ENCODE data around the gene PACS1.

The PACS1 gene

DNA sequence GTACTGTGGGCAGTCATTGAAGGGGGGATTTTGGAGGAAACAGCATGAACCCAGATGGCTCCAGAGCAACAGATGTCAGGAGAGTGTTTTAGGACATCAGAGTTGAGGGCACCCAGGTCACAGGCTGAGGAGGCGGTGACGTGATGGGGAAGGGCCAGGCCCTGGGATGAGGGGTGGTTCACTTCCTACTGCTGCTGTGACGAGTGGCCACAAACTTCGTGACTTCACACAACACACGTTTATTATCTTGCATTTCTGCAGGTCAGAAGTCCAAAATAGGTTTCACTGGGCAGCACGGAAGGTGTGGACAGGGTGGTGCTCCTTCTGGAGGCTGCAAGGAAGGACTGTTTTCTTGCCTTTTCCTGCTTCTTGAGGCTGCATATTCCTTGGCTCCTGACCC is 120.7 kb downstream of the PACS1 start:
- FAIRE-seq = no peak

DNA sequence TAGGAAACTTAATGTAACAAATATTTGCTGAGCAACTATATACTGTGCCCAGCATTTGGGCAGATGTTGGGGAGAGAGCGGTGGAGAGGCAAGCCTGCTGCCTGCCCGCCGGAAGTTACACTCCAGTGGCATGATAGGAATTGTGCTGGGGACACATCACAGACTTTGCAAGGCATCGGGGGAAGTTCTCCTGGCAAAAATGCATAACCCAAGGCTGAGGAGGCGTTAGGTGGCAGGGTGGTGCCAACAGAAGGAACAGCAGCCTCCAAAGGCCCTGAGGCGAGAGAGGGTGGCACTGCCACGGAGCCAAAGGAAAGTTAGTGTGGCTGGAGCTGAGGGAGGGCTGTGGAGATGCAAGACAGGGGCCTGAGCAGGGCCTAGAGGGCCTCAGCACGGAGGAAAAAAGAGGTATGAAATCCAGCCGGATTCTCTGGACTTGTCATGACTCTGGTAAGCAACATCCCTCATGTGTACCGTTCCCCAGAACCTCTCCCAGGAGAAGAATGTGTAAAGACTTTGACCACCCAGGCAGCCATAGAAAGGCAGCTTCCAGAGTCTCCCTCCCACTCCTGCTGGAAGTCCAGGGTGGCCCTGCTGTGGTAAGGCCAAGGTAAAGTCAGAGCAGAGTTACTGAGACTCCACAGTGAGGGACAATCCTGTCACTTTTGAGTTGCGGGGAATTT is 122.2 kb downstream of the PACS1 start:
- no peak for FAIRE-seq

DNA sequence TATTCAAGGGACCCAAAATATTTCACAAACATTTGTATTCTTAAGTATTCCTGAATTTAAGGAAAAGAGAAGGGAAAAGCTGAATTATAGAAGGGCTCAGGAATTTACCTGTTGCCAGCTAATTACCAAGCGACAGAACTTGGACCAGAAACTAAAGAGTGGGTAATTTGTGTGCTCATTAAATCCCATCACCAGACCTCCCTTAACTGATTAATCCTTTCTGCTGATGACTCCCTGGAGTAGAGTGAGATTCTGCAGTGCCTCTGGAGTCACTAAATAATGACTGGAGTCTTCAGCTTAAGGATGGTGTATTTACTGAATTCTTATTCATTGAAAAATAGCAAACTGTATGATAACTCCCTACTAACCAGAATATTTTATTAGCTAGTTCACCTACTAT is 124.3 kb downstream of the PACS1 start:
- FAIRE-seq = no peak

DNA sequence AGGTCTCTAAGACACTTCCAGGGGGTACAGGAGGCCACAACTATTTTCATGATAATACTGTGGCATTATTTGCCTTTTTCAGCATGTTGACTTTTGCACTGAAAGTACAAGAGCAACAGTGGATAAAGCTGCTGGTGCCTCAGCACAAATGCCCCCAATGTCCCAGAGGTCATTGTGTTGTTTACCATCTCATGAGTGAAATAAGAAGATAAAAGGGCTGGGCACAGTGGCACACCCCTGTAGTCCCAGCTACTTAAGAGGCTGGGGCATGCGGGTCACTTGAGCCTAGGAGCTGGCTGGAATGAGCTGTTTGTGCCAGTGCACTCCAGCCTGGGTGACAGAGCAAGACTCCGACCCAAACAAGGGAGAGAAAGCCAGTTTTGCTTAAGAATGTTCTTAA is 125.8 kb downstream of the PACS1 start:
- FAIRE-seq = no peak

DNA sequence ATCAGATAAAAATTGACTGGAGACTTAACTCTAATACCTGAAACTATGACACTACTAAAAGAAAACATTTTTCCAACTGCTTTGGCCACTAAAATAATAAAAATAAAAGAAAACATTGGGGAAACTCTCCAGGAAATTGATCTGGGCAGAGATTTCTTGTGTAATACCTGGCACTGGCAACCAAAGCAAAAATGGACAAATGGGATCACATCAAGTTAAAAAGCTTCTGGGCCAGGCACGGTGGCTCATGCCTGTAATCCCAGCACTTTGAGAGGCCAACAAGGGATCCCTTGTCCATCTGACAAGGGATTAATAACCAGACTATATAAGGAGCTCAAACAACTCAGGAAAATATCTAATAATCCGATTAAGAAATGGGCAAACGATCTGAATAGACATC is 133.8 kb downstream of the PACS1 start:
- no peak for FAIRE-seq

DNA sequence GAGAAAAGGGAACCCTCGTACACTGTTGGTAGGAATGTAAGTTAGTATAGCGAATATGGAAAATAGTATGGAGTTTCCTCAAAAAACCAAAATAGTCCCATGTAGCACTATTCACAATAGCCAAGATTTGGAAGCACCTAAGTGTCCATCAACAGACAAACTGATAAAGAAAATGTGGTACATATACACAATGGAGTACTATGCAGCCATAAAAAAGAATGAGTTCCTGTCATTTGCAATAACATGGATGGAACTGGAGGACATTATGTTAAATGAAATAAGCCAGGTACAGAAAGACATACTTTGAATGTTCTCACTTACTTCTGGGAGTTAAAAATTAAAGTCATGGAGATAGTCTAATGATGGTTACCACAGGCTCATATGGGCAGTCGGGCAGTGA is 134.3 kb downstream of the PACS1 start:
- FAIRE-seq = no peak

DNA sequence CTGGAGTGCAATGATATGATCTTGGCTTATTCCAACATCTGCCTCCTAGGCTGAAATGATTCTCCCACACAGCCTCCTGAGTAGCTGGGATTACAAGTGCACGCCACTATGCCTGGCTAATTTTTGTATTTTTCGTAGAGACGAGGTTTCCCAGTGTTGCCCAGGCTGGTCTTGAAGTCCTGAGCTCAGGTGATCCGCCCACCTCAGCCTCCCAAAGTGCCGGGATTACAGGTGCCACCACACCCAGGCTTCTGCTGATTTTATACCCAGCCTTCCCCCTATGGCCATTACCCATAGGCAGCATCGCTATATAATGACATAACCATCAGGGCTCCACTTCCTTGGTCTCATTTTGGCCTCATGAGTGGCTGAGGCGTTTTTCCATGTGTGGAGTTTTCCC is 137.7 kb downstream of the PACS1 start:
- FAIRE-seq = no peak

DNA sequence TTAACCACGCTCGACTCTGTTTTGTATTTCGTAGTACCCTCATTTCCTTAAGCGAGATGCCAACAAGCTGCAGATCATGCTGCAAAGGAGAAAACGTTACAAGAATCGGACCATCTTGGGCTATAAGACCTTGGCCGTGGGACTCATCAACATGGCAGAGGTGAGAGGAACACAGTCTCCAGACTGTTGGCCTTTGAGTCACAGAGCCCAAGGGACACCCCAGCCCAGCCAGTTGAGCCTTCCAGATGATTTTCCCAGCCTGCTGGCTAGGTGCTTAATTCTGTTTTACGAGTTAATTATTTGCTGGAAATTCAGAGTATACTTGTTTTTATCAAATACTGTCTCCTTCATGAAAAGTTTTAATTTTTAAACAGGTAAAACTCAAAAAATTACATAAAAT is 141.0 kb downstream of the PACS1 start:
- FAIRE-seq = no peak

DNA sequence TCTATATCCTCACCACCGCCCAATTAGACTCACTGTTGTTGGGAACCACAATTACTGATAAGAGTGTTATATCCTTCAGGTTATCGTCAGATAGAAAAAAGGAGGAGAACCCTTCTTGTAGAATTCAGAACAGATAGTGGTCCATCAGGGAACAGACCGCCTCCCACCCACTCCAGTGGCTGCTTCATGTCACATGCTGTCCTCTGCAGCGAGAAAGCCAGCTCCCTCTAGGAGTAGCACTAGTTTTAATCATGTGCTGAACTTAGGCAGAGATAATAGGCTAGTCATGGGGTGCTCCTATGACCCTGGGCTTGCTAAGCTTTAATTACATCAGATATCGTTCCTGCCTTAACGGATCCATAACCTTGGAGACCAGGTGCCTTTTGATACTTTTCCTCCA is 146.8 kb downstream of the PACS1 start:
- no peak for FAIRE-seq

DNA sequence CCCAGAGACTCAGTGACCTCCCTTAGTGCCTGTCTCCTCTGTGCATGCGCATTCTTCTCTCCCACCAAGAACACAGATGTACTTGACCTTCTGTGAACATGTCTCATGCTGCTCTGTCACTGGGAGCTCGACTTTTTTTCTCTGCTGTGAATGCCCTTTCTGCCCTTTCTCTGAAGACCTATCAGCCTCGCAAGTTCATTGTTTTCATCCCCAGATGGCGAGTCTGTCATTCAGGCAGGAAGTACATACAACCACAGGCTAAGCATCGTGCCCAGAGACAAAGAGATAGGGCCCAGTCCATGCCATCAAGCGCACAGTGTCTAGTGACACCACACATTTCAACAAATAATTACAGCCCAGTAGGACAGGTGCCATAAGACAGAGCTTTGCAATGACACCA is 148.0 kb downstream of the PACS1 start:
- no peak for FAIRE-seq

DNA sequence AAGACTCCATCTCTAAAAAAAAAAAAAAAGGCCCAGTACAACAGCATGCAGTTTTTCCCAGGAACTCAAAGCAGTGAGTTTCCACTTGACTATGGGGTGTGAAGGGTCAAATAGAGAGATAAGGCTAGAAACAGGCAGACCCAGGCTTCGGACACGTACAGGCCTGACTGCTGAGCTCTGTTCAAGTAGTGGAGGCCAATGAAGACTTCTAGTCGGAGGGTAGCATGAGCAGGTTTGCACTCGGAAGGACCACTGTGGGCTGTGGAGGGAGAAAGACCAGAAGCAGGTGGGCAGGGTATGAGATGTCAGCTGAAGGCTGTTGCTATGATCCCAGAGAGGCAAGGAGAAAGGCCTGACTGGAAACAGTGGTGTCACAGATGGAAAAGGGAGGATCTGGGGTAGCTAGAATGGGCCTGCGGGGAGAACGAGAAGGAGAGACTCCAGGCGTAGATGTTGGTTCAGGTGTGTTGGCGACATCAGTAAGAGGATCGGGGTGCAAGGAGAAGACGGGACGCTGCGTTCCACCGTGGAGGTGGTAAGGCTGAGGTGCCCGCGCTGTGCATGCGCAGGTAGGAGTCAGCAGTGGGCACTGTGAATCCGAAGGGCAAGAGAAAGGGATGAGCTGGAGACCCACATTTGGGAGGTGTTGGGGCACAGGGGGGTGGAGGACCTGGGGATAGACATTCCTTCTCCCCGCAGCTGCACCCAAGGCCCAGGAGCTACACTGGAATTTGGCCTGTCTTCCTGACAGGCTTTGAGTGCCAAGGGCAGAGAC is 149.0 kb downstream of the PACS1 start:
- FAIRE-seq = no peak

DNA sequence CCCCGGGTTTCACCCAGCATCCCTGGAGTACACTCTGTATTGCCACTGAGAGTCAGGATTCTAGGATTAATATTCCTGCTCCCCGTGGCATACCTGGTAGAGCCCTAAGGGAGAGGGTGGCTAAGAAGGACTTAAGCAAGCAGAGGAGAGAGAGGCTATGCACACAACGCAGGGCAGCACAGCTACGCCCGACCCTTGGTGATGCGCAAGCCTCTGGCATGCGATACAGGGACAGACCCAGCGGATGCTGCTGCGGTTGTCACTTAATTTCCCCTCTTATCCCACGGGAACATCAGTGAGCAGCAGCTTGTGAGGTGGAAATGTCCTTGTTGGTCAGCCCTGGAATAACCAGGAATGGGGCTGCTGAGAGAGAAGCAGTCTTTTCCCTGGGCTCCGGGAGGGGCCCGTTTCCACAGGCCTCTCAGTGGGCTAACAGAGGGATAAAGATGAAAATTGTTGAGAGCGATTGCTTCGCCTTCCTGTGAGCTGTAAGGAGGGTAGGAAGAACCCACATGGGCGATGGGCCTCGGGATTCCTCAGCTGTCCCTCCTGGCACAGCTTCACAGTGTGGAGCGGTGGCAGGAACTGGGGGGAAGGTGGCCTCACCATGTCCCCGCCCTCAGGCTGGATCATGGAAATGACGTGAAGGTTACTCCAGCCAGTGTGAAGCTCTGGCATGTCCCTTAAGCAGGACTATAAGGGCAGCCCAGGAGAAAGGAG is 149.9 kb downstream of the PACS1 start:
- FAIRE-seq = no peak

DNA sequence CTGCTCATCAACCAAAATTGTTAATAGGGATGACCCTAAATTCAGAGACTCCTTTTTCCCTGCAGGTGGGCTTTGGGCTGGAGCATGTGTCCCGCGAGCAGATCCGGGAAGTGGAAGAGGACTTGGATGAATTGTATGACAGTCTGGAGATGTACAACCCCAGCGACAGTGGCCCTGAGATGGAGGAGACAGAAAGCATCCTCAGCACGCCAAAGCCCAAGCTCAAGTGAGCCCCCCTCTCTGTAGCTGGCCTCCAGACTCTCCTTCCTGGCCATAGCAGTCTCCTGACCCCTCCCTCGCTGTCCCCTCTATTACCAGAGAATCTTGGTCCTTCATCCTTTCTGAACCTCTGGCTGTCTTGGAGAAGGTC is 150.5 kb downstream of the PACS1 start:
- no peak for FAIRE-seq

DNA sequence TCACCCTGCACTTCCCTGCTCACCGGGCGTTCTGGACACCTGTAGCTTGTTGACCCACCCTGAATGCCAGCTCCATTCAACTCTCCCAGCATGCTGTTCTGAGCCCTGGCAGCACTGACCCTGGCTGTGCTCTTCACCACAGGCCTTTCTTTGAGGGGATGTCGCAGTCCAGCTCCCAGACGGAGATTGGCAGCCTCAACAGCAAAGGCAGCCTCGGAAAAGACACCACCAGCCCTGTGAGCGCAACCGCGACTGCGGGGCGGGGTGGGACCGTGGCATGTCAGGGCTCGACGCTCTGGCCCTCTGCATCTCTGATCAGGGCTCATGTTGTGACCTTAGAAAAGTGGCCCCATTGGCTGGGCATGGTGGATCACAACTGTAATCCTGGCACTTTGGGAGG is 150.9 kb downstream of the PACS1 start:
- FAIRE-seq = no peak

DNA sequence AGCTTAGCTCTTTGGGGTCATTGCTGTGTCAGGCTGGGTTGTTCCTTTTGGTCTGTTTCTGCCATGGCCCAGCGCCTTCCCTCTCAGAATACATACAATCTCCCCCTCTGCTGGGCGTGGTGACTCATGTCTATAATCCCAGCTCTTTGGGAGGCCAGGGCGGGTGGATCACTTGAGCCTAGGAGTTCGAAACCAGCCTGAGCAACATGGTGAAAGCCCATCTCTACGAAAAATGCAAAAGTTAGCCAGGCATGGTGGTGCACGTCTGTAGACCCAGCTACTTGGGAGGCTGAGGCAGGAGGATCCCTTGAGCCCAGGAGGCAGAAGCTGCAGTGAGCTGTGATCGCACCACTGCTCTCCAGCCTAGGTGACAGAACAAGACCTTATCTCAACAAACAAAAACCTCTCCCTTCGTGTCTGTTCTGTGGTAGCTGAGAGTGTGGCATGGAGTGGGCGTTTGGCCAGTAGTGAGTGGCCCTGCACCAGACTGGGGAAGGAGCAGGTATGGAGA is 151.7 kb downstream of the PACS1 start:
- no peak for FAIRE-seq

DNA sequence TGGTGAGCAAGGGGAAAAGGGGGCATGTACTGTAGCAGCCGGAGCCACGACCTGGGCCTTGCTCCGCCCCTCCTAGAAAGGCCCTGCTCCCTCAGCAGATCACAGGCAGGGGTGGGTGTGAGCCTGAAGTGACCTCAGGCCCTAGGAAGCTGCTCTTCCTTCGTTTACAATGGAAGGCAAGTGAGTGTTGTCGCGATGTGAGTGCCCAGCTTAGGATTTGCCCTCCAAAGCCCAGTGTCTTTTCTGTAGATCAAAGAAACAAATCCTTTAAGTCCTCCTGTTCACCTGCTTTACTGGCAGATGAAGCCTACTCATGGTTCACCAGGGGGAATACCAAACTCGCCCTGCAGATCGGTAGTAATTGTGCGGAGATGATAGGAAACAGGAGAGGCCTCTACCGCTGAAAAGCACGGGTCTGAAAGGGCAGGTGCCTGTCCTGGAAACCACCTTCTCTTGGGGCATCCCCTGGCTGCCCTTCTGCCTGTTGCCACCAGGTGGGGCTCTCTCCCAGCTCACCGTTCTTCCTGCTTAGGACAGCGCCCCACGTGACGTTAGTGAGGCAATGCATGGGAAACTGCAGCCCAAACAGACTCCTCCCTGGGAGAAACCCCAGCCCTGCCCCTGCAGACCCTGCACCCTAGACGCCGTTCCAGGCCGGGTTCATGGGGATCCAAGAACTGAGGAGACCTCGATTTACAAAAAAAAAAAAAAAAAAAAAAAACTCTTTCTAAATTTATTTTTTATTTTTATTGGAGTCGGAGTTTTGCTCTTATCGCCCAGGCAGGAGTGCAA is 152.5 kb downstream of the PACS1 start:
- FAIRE-seq = peak; percentile 60

DNA sequence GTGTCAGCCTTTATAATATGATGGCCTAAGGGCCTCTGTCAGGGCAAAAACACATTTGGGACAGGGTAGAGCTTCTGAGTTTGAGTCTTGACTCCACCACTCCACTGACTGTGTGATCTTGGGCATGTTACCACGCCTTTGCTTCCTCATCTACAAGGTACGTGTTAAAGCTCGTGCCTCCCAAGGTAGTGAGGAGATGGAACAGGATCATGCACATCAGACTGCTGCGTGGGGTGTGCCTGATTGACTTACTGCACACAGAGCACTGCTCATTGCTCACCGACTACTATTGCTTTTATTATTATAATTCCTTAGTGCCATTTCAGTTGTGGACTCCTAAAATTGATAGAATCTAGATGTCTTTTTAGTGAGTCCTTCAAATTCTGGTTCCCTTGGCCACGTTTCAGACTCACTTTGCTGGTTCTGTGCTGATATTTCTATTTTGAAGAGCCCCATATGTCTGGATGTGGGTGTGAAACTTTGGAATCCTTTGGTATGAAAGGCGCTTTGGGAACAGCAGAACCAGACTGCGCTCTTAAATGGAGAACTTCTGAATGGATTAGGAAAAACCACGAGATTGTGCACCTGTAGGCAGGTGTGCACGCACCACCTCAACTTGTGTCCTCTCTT is 154.3 kb downstream of the PACS1 start:
- no peak for FAIRE-seq

DNA sequence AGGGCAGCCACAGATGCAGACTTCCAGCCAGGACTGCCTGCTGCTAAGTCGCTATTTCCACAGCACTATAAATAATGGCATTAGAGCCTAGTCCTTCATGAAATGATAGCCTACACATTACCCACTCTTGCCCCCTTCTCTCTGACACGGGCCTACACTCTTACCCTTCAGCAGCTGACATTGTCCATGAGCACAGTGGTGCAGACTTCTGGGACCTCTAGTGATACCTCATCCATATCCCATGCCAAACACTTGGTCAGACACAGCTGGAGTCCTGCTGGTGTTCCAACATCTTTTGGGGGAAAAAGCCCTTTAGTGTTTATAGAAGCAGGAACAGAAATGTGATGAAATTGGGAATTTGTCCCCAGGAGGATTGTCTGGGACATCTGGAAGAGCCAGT is 155.0 kb downstream of the PACS1 start:
- FAIRE-seq = no peak

DNA sequence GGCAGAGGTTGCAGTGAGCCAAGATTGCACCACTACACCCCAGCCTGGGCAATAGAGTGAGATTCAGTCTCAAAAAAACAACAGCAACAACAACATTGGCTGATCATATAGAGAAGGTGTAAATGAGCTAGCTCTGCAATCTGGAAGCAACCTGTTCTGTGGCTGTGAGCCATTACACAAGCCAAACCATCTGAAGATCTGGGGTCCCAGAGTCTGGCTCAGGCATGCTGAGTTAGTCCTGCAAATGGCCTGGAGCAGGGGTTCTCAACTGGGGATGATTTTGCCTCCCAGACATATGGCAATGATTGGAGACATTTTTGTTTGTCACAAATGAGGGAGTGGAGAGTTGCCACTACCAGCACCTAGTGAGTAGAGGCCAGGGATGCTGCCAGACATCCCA is 156.0 kb downstream of the PACS1 start:
- no peak for FAIRE-seq

DNA sequence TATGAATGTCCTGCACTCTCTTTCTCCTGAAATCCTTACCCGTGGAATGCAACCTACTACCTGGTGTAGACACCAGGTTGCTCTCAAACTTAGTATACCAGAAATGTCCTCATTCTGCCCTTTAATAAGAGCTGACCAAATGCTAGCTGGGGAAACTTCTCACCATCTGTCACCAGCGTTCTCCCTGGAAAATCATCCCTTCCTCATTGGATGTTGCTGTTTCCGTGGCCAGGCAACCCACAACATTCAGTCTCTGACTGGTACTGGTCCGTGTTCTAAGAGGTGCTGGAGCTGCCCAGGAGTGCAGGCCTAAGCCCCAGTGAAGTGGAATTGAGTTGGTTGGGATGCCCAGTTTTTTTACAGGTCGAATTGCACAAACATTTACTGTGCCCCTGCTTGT is 157.6 kb downstream of the PACS1 start:
- no peak for FAIRE-seq

DNA sequence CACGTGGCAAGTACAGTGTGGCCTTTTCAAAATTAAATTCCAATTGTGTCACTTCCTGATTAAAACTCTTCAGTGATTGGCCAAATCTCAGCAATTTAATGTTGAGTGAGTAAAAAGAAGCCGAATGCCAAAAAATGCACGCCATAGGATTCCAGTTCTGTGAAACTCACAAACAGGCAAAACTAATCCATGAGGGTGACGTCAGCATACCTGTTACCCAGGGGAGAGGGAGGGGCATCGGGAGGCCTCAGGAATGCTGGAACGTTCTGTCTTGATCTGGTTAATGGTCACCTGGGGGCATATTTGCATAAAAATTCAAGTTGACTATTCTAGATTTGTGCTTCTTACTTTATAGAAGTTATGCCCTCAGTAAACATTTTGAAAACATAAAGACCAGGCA is 158.4 kb downstream of the PACS1 start:
- FAIRE-seq = no peak

DNA sequence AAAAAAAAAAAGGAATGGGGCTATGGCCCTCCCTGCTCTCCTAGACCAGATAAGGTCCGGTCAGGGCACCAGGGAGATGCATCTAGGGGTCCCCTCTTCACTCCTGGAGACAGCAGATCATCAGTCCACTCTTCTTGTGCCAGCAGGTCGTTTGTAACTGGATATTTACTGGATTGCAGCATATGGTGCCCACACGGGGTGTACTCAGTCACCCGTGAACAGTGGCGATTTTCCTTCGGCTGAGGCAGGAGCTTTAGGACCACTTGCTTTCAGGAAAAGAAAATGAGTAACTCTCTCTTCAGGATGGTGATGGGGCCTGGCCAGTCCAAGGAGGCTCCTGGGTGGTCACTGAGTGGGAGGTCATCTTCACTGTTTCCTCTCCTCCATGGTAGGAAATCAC is 160.1 kb downstream of the PACS1 start:
- no peak for FAIRE-seq

DNA sequence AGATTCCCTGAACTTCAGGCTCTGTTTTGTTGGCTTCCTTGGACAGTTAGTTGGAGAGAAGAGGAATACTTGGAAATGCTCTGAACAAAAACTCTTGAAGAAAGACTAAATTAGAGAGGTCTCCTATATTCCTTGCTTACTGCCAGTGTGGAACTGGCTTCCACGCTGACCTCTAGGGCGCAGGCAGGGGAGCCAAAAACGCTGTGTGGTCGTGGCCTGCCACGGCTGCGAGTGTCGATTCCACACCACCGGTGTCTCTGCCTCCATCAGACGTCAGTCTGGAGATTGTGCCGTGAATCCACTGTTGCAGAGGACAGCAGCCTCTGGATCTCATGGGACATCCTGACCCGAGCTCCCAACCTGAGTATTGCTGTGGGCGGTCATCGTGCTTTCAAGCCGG is 160.9 kb downstream of the PACS1 start:
- FAIRE-seq = no peak

Data from G401.6 (cell line).